Coronary artery (tissue), 2 donors: ENCODE measurements around the gene FSTL4.

Source experiments
- DNase-seq: peaks from one replicate; pipeline ENCODE4 v3.0.0-alpha.2; 2017; ENCODE audit warnings: low spot score
- H3K27ac ChIP-seq, 2 donors: fragments of 200-600 bp; sonication (generic); one replicate each; pipeline ENCODE4 v1.5.1; 2016 to 2019
- H3K4me3 ChIP-seq: fragments of 200-600 bp; sonication (generic); 2 replicates; pipeline ENCODE4 v1.5.1; 2016; ENCODE audit warnings: mild to moderate bottlenecking, moderate library complexity
- TF ChIP-seq, protein P1 (sequence below): fragments of 200-600 bp; sonication (generic); IDR thresholded peaks from one replicate; pipeline ENCODE4 v1.5.1; 2019; ENCODE audit warnings: antibody characterized with exemption

The FSTL4 gene

DNA sequence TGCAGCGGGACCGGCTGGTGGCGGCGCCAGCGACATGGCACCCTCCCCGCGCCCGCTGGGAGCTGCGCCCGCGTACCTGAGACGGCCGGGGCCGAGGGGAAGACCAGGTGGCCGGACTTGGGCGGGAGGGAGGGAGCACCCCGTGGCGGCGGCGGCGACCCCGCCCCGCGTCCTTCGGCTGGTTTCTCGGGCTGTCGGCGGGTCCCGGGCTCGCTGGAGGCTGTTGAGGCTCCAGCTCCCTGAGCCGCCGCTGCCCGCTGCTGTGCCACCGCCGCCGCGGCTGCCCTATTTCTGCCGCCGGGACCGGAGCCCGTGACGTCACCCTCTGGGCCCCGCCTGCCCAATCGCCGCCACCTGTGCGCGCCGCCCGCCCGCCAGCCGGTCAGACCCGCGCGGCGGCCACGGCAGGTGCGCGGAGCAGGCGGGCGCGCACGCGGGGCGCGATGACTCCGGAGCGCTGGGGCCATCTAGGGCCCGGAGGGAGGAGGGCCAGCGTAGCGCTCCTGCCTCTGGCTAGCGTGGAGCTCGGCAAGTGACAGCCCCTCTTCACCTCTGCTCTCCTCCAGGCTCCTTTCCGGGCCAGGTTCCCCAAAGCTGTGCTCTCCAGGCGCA is at the start of gene FSTL4:
Gene FSTL4, minus strand, starts transcription at position 293 of the 612 bp plus-strand sequence.
- DNase-seq: no peak
- Histone ChIP-seq H3K27ac (no peak within 1 kb of the TSS), H3K4me3 (peak within 1 kb of the TSS; percentile 60)
- TF ChIP-seq, protein P1, sequence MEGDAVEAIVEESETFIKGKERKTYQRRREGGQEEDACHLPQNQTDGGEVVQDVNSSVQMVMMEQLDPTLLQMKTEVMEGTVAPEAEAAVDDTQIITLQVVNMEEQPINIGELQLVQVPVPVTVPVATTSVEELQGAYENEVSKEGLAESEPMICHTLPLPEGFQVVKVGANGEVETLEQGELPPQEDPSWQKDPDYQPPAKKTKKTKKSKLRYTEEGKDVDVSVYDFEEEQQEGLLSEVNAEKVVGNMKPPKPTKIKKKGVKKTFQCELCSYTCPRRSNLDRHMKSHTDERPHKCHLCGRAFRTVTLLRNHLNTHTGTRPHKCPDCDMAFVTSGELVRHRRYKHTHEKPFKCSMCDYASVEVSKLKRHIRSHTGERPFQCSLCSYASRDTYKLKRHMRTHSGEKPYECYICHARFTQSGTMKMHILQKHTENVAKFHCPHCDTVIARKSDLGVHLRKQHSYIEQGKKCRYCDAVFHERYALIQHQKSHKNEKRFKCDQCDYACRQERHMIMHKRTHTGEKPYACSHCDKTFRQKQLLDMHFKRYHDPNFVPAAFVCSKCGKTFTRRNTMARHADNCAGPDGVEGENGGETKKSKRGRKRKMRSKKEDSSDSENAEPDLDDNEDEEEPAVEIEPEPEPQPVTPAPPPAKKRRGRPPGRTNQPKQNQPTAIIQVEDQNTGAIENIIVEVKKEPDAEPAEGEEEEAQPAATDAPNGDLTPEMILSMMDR: no peak

DNA sequence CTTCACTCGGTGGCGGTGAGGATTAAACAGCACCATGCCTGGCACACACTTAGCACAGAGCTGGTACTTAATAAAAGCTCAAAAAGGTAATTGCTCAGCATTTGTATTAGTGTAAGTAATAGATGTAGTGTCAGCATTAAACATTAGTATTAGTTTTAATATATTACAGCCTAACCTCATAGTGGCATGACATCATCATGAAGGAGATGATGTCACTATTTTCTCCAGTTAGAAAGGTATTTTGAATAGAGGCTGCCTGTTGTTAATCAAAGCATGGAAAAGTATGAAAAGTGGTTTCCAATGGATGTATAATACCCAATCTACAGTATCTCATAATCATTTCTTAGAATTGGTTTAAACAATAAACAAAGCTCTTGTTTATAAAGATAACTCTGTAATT is 49.0 kb upstream of the FSTL4 start:
- no peak overlapping the region for H3K4me3 ChIP-seq
- TF ChIP-seq, protein P1: no peak
- H3K27ac ChIP-seq: no peak overlapping the region
- DNase-seq: no peak

GRCh38 chr5:133658327-133658726 is 46.0 kb upstream of the FSTL4 start:
- DNase-seq: no peak
- TF ChIP-seq, protein P1: no peak
- no peak overlapping the region for H3K4me3 ChIP-seq
- H3K27ac ChIP-seq: no peak overlapping the region

DNA sequence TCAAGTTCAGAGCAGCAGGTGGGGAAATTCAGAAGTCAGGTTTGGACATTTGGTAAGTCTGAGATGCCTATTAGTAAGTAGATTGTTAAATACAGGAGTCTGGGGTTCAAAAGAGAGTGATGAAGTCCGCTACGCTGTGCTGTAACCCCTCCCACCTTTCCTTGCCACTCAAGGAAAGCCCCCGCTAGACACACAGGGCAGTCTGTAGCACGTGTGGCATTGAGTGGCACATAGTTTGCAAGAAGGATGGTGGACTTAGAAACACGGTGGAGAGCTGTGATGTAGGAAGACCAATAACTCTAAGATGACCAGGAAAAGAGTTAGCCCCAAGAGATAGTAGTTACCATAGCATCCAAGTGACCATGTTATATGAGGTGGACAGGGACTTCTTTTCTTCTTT is 44.7 kb upstream of the FSTL4 start:
- TF ChIP-seq, protein P1: no peak
- Histone ChIP-seq H3K27ac (no peak overlapping the region), H3K4me3 (no peak overlapping the region)
- no peak for DNase-seq

GRCh38 chr5:133655966-133656365 is 43.6 kb upstream of the FSTL4 start:
- no peak overlapping the region for H3K27ac ChIP-seq
- DNase-seq: no peak
- TF ChIP-seq, protein P1: no peak
- H3K4me3 ChIP-seq: no peak overlapping the region

GRCh38 chr5:133653760-133654049 is 41.4 kb upstream of the FSTL4 start:
- DNase-seq: no peak
- TF ChIP-seq, protein P1: no peak
- Histone ChIP-seq H3K27ac (no peak overlapping the region), H3K4me3 (no peak overlapping the region)

- no peak for DNase-seq
- Histone ChIP-seq H3K27ac (no peak overlapping the region), H3K4me3 (no peak overlapping the region)
- TF ChIP-seq, protein P1: no peak
Observed at GRCh38 chr5:133652951-133653759, 40.8 kb upstream of the FSTL4 start.
